SKM-1 (cell line): Measurements from ENCODE around the gene LPIN3.
"Not testable (repeated sequence)": the region's sequence is repeated elsewhere in the genome, so short reads cannot be mapped to it uniquely, and the experiment has no call there.

ENCODE experiments used
- DNase-seq: peaks from one replicate; lab custom pipeline; 2025; ENCODE audit not compliant: unreplicated experiment; lab: John Stamatoyannopoulos, UW

Gene LPIN3, protein sequence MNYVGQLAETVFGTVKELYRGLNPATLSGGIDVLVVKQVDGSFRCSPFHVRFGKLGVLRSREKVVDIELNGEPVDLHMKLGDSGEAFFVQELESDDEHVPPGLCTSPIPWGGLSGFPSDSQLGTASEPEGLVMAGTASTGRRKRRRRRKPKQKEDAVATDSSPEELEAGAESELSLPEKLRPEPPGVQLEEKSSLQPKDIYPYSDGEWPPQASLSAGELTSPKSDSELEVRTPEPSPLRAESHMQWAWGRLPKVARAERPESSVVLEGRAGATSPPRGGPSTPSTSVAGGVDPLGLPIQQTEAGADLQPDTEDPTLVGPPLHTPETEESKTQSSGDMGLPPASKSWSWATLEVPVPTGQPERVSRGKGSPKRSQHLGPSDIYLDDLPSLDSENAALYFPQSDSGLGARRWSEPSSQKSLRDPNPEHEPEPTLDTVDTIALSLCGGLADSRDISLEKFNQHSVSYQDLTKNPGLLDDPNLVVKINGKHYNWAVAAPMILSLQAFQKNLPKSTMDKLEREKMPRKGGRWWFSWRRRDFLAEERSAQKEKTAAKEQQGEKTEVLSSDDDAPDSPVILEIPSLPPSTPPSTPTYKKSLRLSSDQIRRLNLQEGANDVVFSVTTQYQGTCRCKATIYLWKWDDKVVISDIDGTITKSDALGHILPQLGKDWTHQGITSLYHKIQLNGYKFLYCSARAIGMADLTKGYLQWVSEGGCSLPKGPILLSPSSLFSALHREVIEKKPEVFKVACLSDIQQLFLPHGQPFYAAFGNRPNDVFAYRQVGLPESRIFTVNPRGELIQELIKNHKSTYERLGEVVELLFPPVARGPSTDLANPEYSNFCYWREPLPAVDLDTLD

DNA sequence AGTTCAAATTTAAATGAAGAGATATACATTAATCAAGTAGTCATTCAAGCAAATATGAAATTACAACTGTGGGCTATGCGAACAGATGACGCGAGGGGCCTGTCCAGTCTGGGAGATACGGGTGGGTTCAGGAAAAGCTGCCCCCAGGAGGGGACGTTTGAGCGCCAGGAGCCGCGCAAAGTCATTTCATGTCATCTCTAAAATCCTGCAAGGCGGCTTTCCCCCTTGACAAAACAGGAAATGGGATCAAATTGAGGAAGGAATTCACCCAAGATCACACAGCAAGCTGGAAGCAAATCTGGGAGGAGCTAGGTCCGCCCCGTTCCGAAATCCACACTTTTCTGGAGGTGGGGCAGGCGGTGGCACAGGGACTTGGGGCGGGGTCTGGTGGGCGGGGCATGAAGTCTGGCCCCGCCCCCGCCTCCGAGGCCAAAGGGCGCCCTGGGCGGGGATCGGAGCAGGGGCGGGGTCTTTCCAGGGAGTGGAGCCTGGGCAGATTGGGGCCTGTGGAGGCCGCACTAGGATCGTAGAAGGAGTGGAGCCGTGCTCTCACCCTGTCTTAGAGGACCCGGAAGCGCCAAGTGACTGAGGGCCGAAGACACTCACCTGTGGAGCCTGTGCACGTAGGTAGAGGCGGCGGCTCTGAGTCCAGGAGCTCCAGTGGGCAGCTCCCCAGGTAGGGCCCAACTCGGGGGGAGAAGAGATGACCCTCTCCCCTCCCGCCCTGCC, at the start of gene LPIN3:
Gene LPIN3 (plus strand): TSS at position 495 of the 729 bp plus-strand sequence. CDS start 4,983 bp downstream, outside the sequence.
- no peak for DNase-seq

DNA sequence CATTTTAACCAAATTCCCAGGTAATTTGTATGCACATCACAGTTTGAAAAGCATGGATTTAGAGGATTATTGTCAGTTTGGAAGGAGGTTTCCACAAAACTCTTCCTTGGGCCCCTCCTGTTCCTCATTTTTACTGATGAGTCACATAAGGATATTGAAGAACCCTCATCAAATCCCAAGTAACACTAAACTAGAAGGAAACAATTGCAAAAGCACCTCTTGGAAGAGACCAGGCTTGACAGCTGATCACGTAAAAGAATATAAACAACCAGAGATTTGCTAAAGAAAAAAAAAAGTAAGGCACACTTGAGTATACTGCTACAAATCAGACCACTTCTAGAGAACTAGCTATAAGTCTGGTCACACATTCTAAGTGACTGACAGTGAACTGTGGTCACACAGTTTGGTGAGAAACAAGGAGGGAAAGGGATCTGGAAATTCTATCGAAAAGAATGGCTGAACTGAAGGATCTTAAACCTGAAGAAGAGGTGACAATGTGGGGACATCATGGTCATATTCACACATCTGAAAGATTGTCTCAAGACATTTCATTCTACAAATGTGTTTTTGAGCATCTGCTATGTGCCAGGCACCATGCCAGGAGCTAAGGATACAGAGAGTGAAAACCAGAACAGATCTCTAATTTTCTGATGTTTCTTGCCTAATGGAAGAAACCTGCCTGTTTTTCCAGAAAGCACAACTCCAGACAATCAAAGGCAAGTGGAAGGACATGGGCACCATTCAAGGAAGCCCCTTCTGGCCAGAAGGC, 47.2 kb upstream of the LPIN3 start:
- DNase-seq, result no peak

DNA sequence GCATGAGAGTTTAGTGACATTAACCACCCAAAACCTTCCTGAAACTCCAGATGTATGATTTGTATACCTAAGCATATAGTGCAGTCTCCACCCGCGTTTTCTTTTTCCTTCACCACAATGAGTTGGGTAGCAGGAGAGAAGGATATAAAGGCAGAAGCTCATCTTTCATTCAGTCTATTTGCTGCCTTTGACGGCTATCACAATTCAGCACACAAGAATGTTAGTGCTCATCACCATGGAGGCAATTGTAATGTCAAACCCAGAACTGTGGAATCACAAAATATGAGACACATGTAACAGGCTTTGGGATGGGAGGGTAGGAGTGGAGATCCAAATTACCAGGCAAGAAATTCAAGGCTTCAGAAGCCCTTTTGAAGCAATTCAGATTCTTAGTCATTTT, 40.7 kb upstream of the LPIN3 start:
- no peak for DNase-seq

DNA sequence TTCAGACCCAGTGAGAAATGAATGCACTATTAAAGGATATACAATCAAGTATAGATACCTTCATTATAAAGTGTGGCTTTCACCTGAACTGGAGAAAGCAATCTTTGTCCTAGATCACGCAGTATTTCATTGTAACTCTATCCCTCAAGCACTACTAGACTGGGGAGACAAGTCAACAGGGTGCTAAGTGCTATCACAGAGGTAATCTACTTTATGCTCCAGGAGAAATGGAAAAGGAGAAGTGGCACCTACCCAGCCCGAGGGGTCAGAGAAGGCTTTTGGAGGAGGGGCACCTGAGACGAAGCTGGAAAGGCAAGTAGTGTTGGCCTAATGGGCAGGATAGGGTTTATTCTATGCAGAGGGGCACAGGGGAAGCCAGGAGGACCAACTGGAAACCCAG, 40.2 kb upstream of the LPIN3 start:
- no peak for DNase-seq

DNA sequence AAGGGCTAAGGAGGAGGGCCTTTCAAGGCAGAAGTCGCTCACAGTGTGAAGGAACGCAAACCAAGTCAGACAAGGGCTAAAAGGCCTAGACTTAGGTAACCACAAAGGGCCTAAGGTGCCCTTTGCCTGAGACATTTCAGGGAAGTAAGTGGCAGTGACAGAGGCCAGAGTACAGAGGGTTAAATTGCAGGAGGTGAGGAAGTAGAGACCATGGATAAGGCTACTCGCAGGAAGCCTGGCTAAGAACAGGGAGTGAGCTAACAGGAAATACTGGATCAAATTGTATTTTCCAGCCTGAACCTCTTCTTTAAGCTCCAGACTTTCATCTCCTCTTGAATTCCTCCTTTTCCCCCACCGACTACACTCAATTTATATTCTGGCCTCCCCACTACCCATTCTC, 39.7 kb upstream of the LPIN3 start:
- DNase-seq, result no peak

DNA sequence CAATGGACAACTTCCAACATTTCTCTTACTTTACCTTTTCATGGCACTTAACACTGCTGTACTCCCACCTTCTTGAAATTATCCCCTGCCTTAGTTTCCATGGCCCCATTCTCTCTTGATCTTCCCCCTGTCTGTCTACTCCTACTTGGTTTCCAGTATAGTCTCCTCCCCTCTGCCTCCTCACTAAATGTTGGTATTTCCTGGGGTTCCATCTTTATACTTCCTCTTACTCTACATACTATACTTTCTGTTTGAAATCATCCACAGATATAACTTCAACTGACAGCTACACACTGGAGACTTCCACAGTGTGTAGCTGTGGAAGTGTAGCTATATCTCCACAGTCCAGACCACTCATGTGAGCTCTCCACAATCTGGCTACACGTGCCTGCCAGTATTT, 36.6 kb upstream of the LPIN3 start:
- DNase-seq, result no peak

DNA sequence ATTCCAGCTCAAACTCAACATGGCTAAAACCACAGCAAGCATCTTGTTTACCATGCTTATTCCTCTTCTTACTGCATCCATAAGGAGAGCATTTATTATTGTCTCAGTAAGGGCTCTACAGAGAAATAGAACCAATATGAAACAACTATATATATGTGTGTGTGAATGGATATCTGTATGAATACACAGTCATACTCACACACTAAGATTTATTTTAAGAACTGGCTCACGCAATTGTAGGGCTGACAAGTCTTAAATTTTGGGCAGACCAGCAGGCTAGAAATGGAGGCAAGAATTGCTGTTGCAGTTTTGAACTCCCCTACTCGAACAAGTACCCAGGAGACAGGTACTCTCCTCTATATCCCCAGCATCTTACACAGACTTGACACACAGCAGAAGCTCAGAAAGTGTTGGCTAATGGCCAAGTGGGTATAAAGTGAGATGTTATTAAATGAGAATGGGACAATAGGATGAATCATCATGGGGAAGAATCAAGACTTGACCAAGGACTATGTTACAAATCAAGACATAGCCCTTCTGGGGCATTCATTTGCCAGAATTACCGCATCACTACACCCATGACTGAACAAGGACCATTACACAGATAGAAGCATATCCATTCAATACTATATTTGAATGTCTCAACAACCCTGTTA, 36.1 kb upstream of the LPIN3 start:
- no peak for DNase-seq

DNA sequence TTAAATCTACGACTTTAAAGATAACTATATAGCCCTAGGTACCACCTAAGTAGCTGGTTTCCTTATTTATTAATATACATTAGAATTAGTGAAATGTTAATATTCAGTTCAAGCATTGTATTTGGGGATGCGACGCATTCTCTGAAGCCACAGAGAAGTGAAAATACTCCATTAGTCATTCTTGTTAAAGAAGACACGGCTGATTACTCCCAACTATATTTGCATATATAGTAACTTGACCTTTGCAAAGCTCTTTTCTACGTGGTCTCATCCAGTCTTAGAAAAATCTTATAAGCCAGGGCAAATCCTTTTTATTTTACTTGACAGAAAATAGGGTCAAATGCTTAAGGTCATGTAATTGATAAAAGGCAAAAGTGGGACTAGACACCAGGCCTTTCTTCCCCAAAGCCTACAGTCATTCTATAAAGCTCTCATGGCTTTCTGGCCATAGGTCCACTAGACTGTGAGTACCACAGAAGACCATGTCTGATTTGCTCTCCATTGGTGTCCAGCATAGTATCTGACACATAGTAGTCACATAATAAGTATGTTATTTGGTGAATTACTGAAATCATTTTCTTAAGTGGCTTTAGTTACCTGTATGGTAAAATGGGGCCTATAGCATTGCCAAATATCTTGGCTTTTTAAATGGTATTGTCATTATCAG, 34.4 kb upstream of the LPIN3 start:
- DNase-seq, result no peak

DNA sequence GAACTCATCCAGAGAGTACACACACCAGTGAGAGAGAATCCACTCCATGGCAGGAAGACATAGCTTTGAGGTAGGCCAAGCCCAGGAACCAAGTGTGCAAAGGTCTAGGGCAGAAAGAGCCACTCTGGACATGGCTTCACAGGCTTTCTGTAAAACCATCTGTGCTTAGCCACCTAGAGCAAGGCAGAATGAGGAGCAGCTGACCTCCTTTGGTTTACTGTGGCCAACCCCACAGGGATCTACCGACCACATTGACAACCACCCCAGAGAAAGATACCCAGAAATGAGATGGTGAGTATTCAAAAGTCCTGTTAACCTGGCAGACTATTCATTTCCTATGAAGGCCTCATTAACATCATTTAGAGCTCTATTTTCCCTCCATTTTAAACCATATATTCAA, 33.6 kb upstream of the LPIN3 start:
- no peak for DNase-seq

DNA sequence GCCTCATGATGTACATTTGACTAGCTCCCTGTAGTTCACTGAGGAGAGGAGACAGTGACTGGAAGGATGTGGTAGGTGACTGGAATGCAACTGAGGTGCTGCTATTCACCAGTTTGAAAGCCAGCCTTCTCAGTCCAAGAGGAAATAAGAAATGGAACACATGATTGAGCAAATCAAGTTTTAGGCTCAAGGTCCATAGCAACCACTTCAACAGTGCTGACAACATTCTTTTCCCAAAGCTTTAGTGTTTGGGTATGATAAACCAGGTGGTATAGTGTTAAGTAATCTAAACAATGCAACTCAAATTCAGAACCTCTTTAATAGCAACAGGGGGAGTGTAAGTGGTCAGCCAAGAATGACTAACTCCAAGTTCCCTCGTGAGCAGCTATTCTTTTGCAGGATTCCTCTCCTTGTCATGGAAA, 32.3 kb upstream of the LPIN3 start:
- DNase-seq, result no peak

DNA sequence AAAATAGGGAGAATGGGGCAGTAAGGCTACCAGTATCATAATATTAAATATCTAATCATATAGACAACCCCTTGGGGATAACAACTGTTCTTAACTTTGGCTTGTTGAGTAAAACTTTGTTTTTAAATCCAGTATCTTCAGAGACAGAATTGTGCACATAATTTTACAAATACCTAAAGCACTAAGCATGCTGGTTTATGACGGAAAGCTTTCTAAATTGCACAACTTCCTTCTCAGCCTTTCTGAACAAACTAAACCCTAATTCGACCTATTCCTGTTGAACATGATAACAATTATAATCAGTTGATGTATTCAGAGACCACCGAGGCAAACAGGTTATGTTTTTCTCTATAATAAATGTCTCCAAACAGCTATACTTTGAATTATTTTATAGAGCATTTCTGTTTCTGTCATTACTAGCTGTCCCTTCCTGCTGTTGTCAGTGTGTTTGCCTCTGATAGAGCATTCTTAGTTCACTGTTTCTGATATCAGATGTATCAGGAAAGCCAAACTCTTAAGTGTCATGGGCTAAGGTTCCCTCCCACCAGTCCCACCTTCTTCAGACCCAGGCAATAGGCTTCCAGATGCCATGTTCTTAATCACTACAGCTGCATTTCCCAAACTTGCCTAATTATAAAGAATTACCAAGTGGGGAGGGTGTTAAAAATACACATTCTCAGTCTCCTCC, 31.8 kb upstream of the LPIN3 start:
- no peak for DNase-seq

DNA sequence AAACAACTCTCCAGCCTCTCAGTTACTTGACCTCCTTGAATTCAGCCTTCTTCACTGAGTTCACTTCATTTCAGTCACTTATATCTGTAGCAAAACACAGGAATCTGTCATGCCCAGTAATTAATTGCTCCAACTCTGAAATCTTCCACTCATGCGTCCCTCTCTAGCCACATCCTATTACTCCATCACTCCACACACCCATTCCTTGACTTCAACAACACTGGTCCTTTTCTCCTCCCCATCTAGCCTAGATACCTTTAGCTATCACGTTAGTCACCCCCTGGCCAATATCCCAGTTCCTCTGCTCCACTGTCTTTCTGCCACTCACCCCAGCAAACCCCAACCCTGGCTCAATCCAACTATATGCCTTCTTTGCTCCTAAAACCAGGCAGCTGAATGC, 30.8 kb upstream of the LPIN3 start:
- no peak for DNase-seq

DNA sequence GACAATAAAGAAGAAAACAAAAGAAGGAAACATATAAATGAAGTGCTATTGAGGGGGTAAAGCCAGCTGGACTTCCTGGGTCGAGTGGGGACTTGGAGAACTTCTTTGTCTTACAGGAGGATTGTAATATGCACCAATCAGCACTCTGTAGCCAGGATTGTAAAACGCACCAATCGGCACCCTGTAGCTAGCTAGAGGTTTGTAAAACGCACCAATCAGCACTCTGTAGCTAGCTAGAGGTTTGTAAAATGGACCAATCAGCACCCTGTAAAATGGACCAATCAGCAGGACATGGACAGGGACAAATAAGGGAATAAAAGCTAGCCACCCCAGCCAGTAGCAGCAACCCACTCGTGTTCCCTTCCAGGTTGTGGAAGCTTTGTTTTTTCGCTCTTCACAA, 28.6 kb upstream of the LPIN3 start:
- DNase-seq, result not testable (repeated sequence)

DNA sequence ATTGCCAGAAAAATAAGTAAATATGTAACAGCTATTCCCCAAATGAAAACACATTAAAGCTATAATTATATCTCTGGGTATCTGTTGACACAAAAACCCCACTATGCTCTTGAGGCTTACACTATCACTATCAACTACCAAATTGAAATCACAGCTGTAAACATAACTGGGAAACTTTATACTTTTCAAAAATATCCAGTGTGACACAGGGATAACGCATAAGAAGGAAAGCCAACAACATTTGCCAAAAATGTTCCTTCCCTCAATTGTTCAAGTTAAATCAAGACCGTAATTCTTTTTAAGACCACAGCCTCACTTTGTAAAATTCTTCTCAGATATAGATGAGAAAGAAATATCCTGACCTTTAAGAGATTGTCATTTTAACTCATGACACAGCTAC, 26.2 kb upstream of the LPIN3 start:
- no peak for DNase-seq

DNA sequence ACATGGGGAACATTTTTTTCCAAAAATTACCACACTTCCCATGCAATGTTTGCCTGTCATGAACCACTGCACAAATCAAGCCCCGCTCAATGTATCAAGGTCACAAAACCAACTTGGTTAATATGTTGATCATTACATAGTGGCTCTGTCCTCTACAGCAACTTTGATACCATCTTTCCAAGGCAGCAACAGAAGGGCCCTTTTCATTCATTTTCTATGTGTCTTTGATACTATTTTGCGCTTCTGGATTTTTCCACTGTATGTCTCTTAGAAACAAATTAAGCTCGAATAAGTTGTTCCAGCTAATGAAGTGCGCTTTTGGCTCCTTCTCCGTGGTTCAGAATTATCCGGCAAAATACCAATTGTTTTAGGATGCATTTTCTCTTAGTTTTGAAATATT, 24.6 kb upstream of the LPIN3 start:
- DNase-seq, result no peak

DNA sequence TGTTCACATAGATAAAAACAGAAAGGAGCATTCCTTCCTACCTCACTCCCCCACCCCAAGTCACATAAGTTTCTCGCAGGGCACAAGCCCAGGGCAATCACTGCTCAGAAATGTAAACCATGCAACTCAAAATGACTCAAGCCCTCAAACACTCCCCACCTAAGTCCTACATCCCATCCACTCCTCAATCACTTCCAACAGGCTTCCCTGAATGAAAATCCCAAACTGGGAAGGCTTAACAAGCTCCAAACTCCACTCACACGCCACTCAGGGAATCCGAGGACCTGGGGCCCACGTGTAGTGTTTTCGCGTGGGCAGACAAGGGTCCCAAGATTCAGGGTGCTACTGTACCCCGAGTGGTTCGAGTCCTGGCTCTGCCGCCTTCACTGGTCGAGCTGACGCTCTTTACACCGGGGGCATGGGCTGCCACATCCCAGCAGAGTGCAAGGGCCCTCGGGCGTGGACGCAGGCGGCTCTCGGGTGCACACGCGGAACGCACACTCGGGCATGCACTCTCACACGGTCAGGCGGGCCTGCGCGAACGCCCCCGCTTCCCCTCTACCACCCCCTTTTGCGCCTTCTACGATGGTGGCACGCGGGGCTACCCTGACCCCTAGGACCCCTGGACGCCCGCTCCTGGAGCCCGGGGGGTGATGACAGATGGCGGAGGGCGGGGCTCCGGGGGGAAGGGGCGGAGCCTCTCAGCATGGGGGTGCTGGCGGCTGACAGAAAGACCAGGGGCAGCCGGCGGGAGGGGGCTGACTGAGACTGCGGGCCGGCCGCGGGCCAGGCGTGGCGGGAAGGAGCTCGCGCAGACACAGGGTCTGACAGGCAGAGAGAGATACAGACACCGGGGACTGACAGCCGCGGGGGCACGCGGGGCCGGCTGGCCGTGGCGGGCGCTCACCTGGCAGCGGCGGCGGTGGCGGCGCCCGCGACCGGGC, 23.7 kb upstream of the LPIN3 start:
- no peak for DNase-seq

DNA sequence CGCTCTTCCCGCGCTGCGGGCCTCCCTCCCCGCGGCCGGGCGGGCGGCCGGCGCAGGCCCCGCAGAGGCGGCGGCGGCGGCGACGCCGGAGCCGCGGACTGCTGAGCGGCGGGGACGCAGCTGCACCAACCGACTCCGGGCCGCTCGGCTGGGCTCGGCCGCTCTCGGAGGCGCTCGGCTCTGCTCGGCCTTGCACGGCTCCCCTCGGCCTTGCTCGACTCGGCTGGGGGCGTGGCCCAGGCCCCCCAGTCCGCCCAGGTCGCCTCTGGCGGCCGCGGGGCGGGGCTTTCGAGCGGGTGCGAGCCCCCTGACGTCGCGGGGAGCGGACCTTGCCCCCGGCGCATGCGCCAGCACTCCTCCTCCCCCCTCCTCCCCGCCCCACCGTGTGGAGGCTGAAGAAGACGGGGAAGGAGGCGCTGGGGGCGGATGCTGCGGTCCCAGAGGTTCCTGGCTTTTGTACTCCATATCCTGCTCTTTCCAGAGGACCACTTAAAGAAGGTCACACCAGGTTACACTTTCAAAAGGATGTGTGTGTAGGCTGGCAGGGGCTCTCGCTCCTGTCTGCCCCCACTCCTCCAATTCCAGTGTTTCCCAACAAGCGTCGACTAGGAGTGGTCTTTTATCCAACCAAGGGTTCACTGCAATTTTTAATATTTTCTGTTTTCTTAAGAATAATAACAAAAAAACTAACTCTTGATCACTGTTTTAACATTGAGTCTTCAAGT, 22.9 kb upstream of the LPIN3 start, which contains the start of gene ZHX3:
Gene ZHX3 (minus strand): TSS at position 186 of the 725 bp plus-strand sequence. CDS start 112,815 bp downstream, outside the sequence.
- peak; percentile 87 for DNase-seq
